H9 (cell line): Measurements from ENCODE around the gene RSPO1. TPM values are rescaled to one million over a fixed set of nuclear protein-coding genes. Genes with fewer than 3 reads are reported as not detected.

Experiments
- DNase-seq: peaks from one replicate; pipeline ENCODE4 v3.0.0-alpha.2; 2017
- H2AFZ ChIP-seq: one replicate; pipeline ENCODE4 v1.6.1; 2013; ENCODE audit warnings: mild to moderate bottlenecking, low read length, control low read depth, moderate library complexity
- H2AK5ac ChIP-seq: 2 replicates; pipeline ENCODE4 v1.6.1; 2013; ENCODE audit warnings: low read length, control low read depth, mixed read lengths; ENCODE audit not compliant: insufficient read length
- H2BK120ac ChIP-seq: one replicate; pipeline ENCODE4 v1.6.1; 2013; ENCODE audit warnings: low read depth, mild to moderate bottlenecking, low read length, control low read depth, inconsistent platforms; ENCODE audit not compliant: poor library complexity, severe bottlenecking
- H2BK12ac ChIP-seq: 2 replicates; pipeline ENCODE4 v1.6.1; 2013; ENCODE audit warnings: low read length, control low read depth, mixed read lengths, low read depth; ENCODE audit not compliant: insufficient read length
- H2BK15ac ChIP-seq: 2 replicates; pipeline ENCODE4 v1.6.1; 2013; ENCODE audit warnings: low read depth, low read length, control low read depth
- H2BK20ac ChIP-seq: one replicate; pipeline ENCODE4 v1.6.1; 2013; ENCODE audit warnings: low read depth, mild to moderate bottlenecking, low read length, control low read depth, inconsistent platforms; ENCODE audit not compliant: poor library complexity, severe bottlenecking
- H2BK5ac ChIP-seq: 2 replicates; pipeline ENCODE4 v1.6.1; 2013; ENCODE audit warnings: low read length, control low read depth, mixed read lengths; ENCODE audit not compliant: insufficient read length
- H3K14ac ChIP-seq: 2 replicates; pipeline ENCODE4 v1.6.1; 2013; ENCODE audit warnings: low read length, control low read depth; ENCODE audit not compliant: insufficient read depth
- H3K18ac ChIP-seq: 2 replicates; pipeline ENCODE4 v1.6.1; 2013; ENCODE audit warnings: low read depth, mild to moderate bottlenecking, mixed read lengths, low read length, control low read depth; ENCODE audit not compliant: insufficient read length
- H3K23ac ChIP-seq: 2 replicates; pipeline ENCODE4 v1.6.1; 2013; ENCODE audit warnings: low read length, control low read depth, mixed read lengths, low read depth; ENCODE audit not compliant: insufficient read length
- H3K23me2 ChIP-seq: 2 replicates; pipeline ENCODE4 v1.6.1; 2013; ENCODE audit warnings: low read depth, mild to moderate bottlenecking, mixed read lengths, low read length, control low read depth; ENCODE audit not compliant: insufficient read length, poor library complexity, severe bottlenecking
- H3K27ac ChIP-seq: 2 replicates; pipeline ENCODE4 v1.5.1; 2013; ENCODE audit warnings: low read length, control low read depth, mixed read lengths, low read depth; ENCODE audit not compliant: insufficient read length
- H3K27me3 ChIP-seq: 2 replicates; pipeline ENCODE4 v1.6.1; 2013; ENCODE audit warnings: low read length, control low read depth, inconsistent platforms; ENCODE audit not compliant: insufficient read depth
- H3K4ac ChIP-seq: 2 replicates; pipeline ENCODE4 v1.6.1; 2013; ENCODE audit warnings: low read depth, mild to moderate bottlenecking, control low read depth, inconsistent platforms, low read length, moderate library complexity
- H3K4me1 ChIP-seq: 2 replicates; pipeline ENCODE4 v1.6.1; 2013; ENCODE audit warnings: low read length, control low read depth, inconsistent platforms; ENCODE audit not compliant: insufficient read depth
- H3K4me2 ChIP-seq: 2 replicates; pipeline ENCODE4 v1.6.1; 2013; ENCODE audit warnings: low read length, control low read depth, mixed read lengths; ENCODE audit not compliant: insufficient read length, insufficient read depth
- H3K56ac ChIP-seq: 2 replicates; pipeline ENCODE4 v1.6.1; 2013; ENCODE audit warnings: low read depth, mild to moderate bottlenecking, mixed read lengths, low read length, control low read depth; ENCODE audit not compliant: insufficient read length
- H3K79me1 ChIP-seq: 2 replicates; pipeline ENCODE4 v1.6.1; 2013; ENCODE audit warnings: low read depth, mild to moderate bottlenecking, moderate library complexity, low read length, control low read depth, inconsistent platforms; ENCODE audit not compliant: insufficient read depth, poor library complexity, severe bottlenecking
- H3K79me2 ChIP-seq: 2 replicates; pipeline ENCODE4 v1.6.1; 2013; ENCODE audit warnings: low read length, control low read depth, inconsistent platforms; ENCODE audit not compliant: insufficient read depth
- H3K9ac ChIP-seq: 2 replicates; pipeline ENCODE4 v1.6.1; 2013; ENCODE audit warnings: low read length, control low read depth, mixed read lengths; ENCODE audit not compliant: insufficient read length; ENCODE audit errors: extremely low read depth
- H3K9me3 ChIP-seq: one replicate; pipeline ENCODE4 v1.6.1; 2013; ENCODE audit warnings: low read depth, low read length, inconsistent platforms; ENCODE audit not compliant: control insufficient read depth
- H3T11ph ChIP-seq: one replicate; pipeline ENCODE4 v1.6.1; 2013; ENCODE audit warnings: mild to moderate bottlenecking, low read length, control low read depth, inconsistent platforms
- H4K20me1 ChIP-seq: one replicate; pipeline ENCODE4 v1.6.1; 2013; ENCODE audit not compliant: control insufficient read depth, insufficient read length, insufficient read depth
- H4K5ac ChIP-seq: 2 replicates; pipeline ENCODE4 v1.6.1; 2013; ENCODE audit warnings: low read depth, mild to moderate bottlenecking, mixed read lengths, low read length, control low read depth; ENCODE audit not compliant: insufficient read length
- H4K8ac ChIP-seq: replicated peaks from 2 replicates; pipeline ENCODE4 v1.6.1; 2013; ENCODE audit warnings: low read length, control low read depth, mixed read lengths, low read depth; ENCODE audit not compliant: insufficient read length
- H4K91ac ChIP-seq: 2 replicates; pipeline ENCODE4 v1.6.1; 2013; ENCODE audit warnings: low read depth, mild to moderate bottlenecking, moderate library complexity, mixed read lengths, low read length, control low read depth; ENCODE audit not compliant: insufficient read length
- H3K27ac Mint-ChIP-seq, 3 experiments: 2 replicates in 2 of 3; 3 replicates in 1 of 3; pipeline ENCODE4 v1.8.0; 2020 to 2021; ENCODE audit warnings: mixed read lengths in 3 of 3, mild to moderate bottlenecking in 1 of 3, moderate library complexity in 1 of 3
- H3K27me3 Mint-ChIP-seq: 2 replicates; pipeline ENCODE4 v1.8.0; 2021; ENCODE audit warnings: low read depth, mild to moderate bottlenecking, moderate library complexity, mixed read lengths
- H3K36me3 Mint-ChIP-seq, 3 experiments: 2 replicates in 2 of 3; 3 replicates in 1 of 3; pipeline ENCODE4 v1.8.0; 2020 to 2021; ENCODE audit warnings: low read depth in 3 of 3, mixed read lengths in 3 of 3; ENCODE audit not compliant: insufficient read depth in 1 of 3
- H3K4me1 Mint-ChIP-seq, 2 experiments: 2 replicates each; pipeline ENCODE4 v1.8.0; 2020; ENCODE audit warnings: mixed read lengths in 2 of 2
- H3K4me3 Mint-ChIP-seq, 2 experiments: 2 replicates in 1 of 2; 3 replicates in 1 of 2; pipeline ENCODE4 v1.8.0; 2020 to 2021; ENCODE audit warnings: mild to moderate bottlenecking in 2 of 2, mixed read lengths in 2 of 2, moderate library complexity in 1 of 2
- H3K9me3 Mint-ChIP-seq, 2 experiments: 2 replicates in 1 of 2; 3 replicates in 1 of 2; pipeline ENCODE4 v1.8.0; 2020; ENCODE audit warnings: mild to moderate bottlenecking in 2 of 2, mixed read lengths in 2 of 2, moderate library complexity in 1 of 2
- WGBS: extraction: QIAGEN DNeasy Blood & Tissue Kit; methylation state at CpG from one replicate; pipeline ENCODE4 v1.1.7; 2013; ENCODE audit warnings: missing lambda C conversion rate, low lambda C conversion rate, mixed read lengths; ENCODE audit not compliant: insufficient read length; ENCODE audit errors: extremely low coverage; 5-methylcytosine and 5-hydroxymethylcytosine counted together
- total RNA-seq: library from RNA; stranded (reverse); gene quantifications from 2 replicates; pipeline ENCODE4 v1.2.1, GENCODE V29; 2021
- TF ChIP-seq, protein P1 (sequence below): fragments of 200-600 bp; sonication (generic); conservative IDR thresholded peaks from 3 replicates; pipeline ENCODE4 v1.8.0; 2021; ENCODE audit warnings: antibody characterized with exemption, mild to moderate bottlenecking

RSPO1 gene
- total RNA-seq, 1 experiment from 2014 or later, result 0.35 TPM

- H3K23ac ChIP-seq, result no peak overlapping the region
- H2BK15ac ChIP-seq, result no peak overlapping the region
- H4K5ac ChIP-seq, result no peak overlapping the region
- Mint-ChIP-seq H3K4me1 (peaks cover 18 to 56% of the 10 kb centered on the region in 2 experiments), H3K9me3 (no peaks in the 10 kb centered on the region; a peak in 1 of 5 replicates), H3K27ac (no peak overlapping the region), H3K4me3 (no peak overlapping the region), H3K27me3 (peaks cover 95% of the 10 kb centered on the region), H3K36me3 (peaks cover 0 to 1% (median 0%) of the 10 kb centered on the region in 3 experiments; a peak in 1 of 7 replicates)
- H3K56ac ChIP-seq, result no peak overlapping the region
- no peak overlapping the region for H3K27ac ChIP-seq
- no peak overlapping the region for H2AK5ac ChIP-seq
- H3K27me3 ChIP-seq, result peaks cover 61% of the 10 kb centered on the region
- no peak overlapping the region for H2BK120ac ChIP-seq
- H2BK12ac ChIP-seq, result no peak overlapping the region
- peaks cover 9% of the 10 kb centered on the region for H3K23me2 ChIP-seq
- H2AFZ ChIP-seq, result no peak overlapping the region
- H3K4me1 ChIP-seq, result no peaks in the 10 kb centered on the region
- no peaks in the 10 kb centered on the region for H4K20me1 ChIP-seq
- DNase-seq, result no peak
- no peak overlapping the region for H3K9ac ChIP-seq
- H3K14ac ChIP-seq, result no peak overlapping the region
- H3T11ph ChIP-seq, result no peak overlapping the region
- WGBS, result no CpG with 5 or more reads among the region's 7 CpGs
- H2BK5ac ChIP-seq, result no peak overlapping the region
- no peak overlapping the region for H4K8ac ChIP-seq
- H3K79me1 ChIP-seq, result no peaks in the 10 kb centered on the region
- H2BK20ac ChIP-seq, result no peak overlapping the region
- no peak overlapping the region for H3K4ac ChIP-seq
- H3K4me2 ChIP-seq, result no peak overlapping the region
- H3K79me2 ChIP-seq, result no peaks in the 10 kb centered on the region
- no peak overlapping the region for H3K18ac ChIP-seq
- no peak overlapping the region for H4K91ac ChIP-seq
- TF ChIP-seq, protein P1, sequence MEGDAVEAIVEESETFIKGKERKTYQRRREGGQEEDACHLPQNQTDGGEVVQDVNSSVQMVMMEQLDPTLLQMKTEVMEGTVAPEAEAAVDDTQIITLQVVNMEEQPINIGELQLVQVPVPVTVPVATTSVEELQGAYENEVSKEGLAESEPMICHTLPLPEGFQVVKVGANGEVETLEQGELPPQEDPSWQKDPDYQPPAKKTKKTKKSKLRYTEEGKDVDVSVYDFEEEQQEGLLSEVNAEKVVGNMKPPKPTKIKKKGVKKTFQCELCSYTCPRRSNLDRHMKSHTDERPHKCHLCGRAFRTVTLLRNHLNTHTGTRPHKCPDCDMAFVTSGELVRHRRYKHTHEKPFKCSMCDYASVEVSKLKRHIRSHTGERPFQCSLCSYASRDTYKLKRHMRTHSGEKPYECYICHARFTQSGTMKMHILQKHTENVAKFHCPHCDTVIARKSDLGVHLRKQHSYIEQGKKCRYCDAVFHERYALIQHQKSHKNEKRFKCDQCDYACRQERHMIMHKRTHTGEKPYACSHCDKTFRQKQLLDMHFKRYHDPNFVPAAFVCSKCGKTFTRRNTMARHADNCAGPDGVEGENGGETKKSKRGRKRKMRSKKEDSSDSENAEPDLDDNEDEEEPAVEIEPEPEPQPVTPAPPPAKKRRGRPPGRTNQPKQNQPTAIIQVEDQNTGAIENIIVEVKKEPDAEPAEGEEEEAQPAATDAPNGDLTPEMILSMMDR, result no peak
- H3K9me3 ChIP-seq, result no peaks in the 10 kb centered on the region
Measured at GRCh38 chr1:37629726-37630425, 4.8 kb downstream of the RSPO1 start.
